Astrocyte (in vitro differentiated cells and primary cell): ENCODE measurements around the gene KRTAP9-7. TPM values are rescaled to one million over a fixed set of nuclear protein-coding genes. Genes with fewer than 3 reads are reported as not detected.

ENCODE experiments used
- total RNA-seq: library from RNA; stranded (reverse); gene quantifications from 2 replicates; pipeline ENCODE4 v1.2.1, GENCODE V29; 2021

Gene KRTAP9-7
- total RNA-seq, 1 donor from 2014 or later: not detected

Other genes with a start within 250 kb of the KRTAP9-7 start
- not detected in 2 replicates for gene KRTAP1-5, start 248.5 kb upstream of the KRTAP9-7 start, total RNA-seq
- not detected in 2 replicates for gene KRTAP1-4, start 245.5 kb upstream of the KRTAP9-7 start, total RNA-seq
- gene KRTAP1-3, start 240.8 kb upstream of the KRTAP9-7 start, total RNA-seq: not detected in 2 replicates
- not detected in 2 replicates for gene KRTAP1-1, start 234.2 kb upstream of the KRTAP9-7 start, total RNA-seq
- gene KRTAP2-1, start 228.4 kb upstream of the KRTAP9-7 start, total RNA-seq: not detected in 2 replicates
- not detected in 2 replicates for gene KRTAP2-2, start 220.5 kb upstream of the KRTAP9-7 start, total RNA-seq
- 3.8 and 7.1 TPM in 2 replicates for gene KRTAP2-3, start 215.6 kb upstream of the KRTAP9-7 start, total RNA-seq
- not detected in 2 replicates for gene KRTAP2-4, start 209.8 kb upstream of the KRTAP9-7 start, total RNA-seq
- not detected in 2 replicates for gene KRTAP4-7, start 191.5 kb upstream of the KRTAP9-7 start, total RNA-seq
- gene KRTAP4-8, start 177.6 kb upstream of the KRTAP9-7 start, total RNA-seq: not detected in 2 replicates
- not detected in 2 replicates for gene KRTAP4-16, start 173.5 kb upstream of the KRTAP9-7 start, total RNA-seq
- not detected in 2 replicates for gene KRTAP4-9, start 170.3 kb upstream of the KRTAP9-7 start, total RNA-seq
- not detected in 2 replicates for gene KRTAP4-11, start 157.3 kb upstream of the KRTAP9-7 start, total RNA-seq
- not detected in 2 replicates for gene KRTAP4-12, start 151.5 kb upstream of the KRTAP9-7 start, total RNA-seq
- not detected in 2 replicates for gene KRTAP4-6, start 135.2 kb upstream of the KRTAP9-7 start, total RNA-seq
- not detected in 2 replicates for gene KRTAP4-5, start 125.9 kb upstream of the KRTAP9-7 start, total RNA-seq
- not detected in 2 replicates for gene KRTAP4-4, start 115.0 kb upstream of the KRTAP9-7 start, total RNA-seq
- gene KRTAP4-3, start 107.5 kb upstream of the KRTAP9-7 start, total RNA-seq: not detected in 2 replicates
- gene KRTAP4-2, start 97.5 kb upstream of the KRTAP9-7 start, total RNA-seq: not detected in 2 replicates
- not detected in 2 replicates for gene KRTAP4-1, start 90.8 kb upstream of the KRTAP9-7 start, total RNA-seq
- gene KRTAP9-1, start 85.8 kb upstream of the KRTAP9-7 start, total RNA-seq: not detected in 2 replicates
- not detected in 2 replicates for gene KRTAP9-2, start 49.0 kb upstream of the KRTAP9-7 start, total RNA-seq
- gene KRTAP9-3, start 43.2 kb upstream of the KRTAP9-7 start, total RNA-seq: not detected in 2 replicates
- not detected in 2 replicates for gene KRTAP9-8, start 37.7 kb upstream of the KRTAP9-7 start, total RNA-seq
- not detected in 2 replicates for gene KRTAP9-4, start 26.0 kb upstream of the KRTAP9-7 start, total RNA-seq
- gene KRTAP9-9, start 20.3 kb upstream of the KRTAP9-7 start, total RNA-seq: not detected in 2 replicates
- not detected in 2 replicates for gene KRTAP9-6, start 10.3 kb upstream of the KRTAP9-7 start, total RNA-seq
- not detected in 2 replicates for gene KRTAP29-1, start 27.2 kb downstream of the KRTAP9-7 start, total RNA-seq
- gene KRTAP16-1, start 33.6 kb downstream of the KRTAP9-7 start, total RNA-seq: not detected in 2 replicates
- not detected in 2 replicates for gene KRTAP17-1, start 40.0 kb downstream of the KRTAP9-7 start, total RNA-seq
- gene KRT33A, start 75.1 kb downstream of the KRTAP9-7 start, total RNA-seq: not detected in 2 replicates
- gene KRT33B, start 94.1 kb downstream of the KRTAP9-7 start, total RNA-seq: not detected in 2 replicates
- not detected in 2 replicates for gene KRT34, start 106.6 kb downstream of the KRTAP9-7 start, total RNA-seq
- not detected in 2 replicates for gene KRT31, start 121.9 kb downstream of the KRTAP9-7 start, total RNA-seq
- not detected in 2 replicates for gene KRT37, start 148.9 kb downstream of the KRTAP9-7 start, total RNA-seq
- gene KRT38, start 165.3 kb downstream of the KRTAP9-7 start, total RNA-seq: not detected in 2 replicates
- gene KRT32, start 191.7 kb downstream of the KRTAP9-7 start, total RNA-seq: not detected in 2 replicates
- gene KRT35, start 205.5 kb downstream of the KRTAP9-7 start, total RNA-seq: not detected in 2 replicates
- not detected in 2 replicates for gene KRT36, start 214.2 kb downstream of the KRTAP9-7 start, total RNA-seq
- gene KRT13, start 229.9 kb downstream of the KRTAP9-7 start, total RNA-seq: not detected in 2 replicates
- gene KRT15, start 243.2 kb downstream of the KRTAP9-7 start, total RNA-seq: 0.26 and 0.79 TPM in 2 replicates